Psoas muscle (tissue), 8 donors: ENCODE measurements around the gene TRAF3. TPM values are rescaled to one million over a fixed set of nuclear protein-coding genes. Genes with fewer than 3 reads are reported as not detected.
"Not testable (repeated sequence)": the region's sequence is repeated elsewhere in the genome, so short reads cannot be mapped to it uniquely, and the experiment has no call there.

ENCODE experiments used
- ATAC-seq, 4 donors: fragments of 200-7000 bp; cut with Tn5 transposase; one replicate each; pipeline ENCODE4 v1.9.1; 2020; ENCODE audit warnings: moderate library complexity in 3 of 4, mild to moderate bottlenecking in 2 of 4
- DNase-seq, 2 donors: peaks; one replicate each; pipeline ENCODE4 v3.0.0-alpha.2; 2020
- H3K27ac ChIP-seq: fragments of 200-600 bp; one replicate; pipeline ENCODE4 v1.8.0; 2022
- H3K27me3 ChIP-seq, 3 donors: fragments of 200-600 bp in 1 of 3; one replicate each; pipeline versions ENCODE4 v1.6.1 to v1.8.0; 2013 to 2022; ENCODE audit warnings: low read length in 2 of 3, mild to moderate bottlenecking in 2 of 3, moderate library complexity in 1 of 3; ENCODE audit not compliant: insufficient read depth in 3 of 3
- H3K36me3 ChIP-seq, 2 donors: fragments of 200-600 bp in 1 of 2; one replicate each; pipeline versions ENCODE4 v1.6.1 to v1.8.0; 2013 to 2022; ENCODE audit warnings: low read depth in 1 of 2, mild to moderate bottlenecking in 1 of 2, moderate library complexity in 1 of 2; ENCODE audit not compliant: insufficient read depth in 1 of 2
- H3K4me1 ChIP-seq: fragments of 200-600 bp; one replicate; pipeline ENCODE4 v1.8.0; 2022
- H3K4me3 ChIP-seq: fragments of 200-600 bp; one replicate; pipeline ENCODE4 v1.8.0; 2022; ENCODE audit warnings: mild to moderate bottlenecking
- H3K9me3 ChIP-seq: fragments of 200-600 bp; one replicate; pipeline ENCODE4 v1.8.0; 2022
- CTCF ChIP-seq: fragments of 200-600 bp; IDR thresholded peaks from one replicate; pipeline ENCODE4 v1.8.0; 2022; ENCODE audit warnings: antibody characterized with exemption
- whole genome bisulfite sequencing, 3 donors: extraction: QIAGEN DNeasy Blood & Tissue Kit; methylation state at CpG; one replicate each; pipeline versions ENCODE4 v1.1.6 to v1.1.7; 2013; 5-methylcytosine and 5-hydroxymethylcytosine counted together
- intact Hi-C, 2 donors: fragments of 100-400 bp; cut with DNase I; formaldehyde crosslinking; loops; one replicate each; pipeline versions ENCODE4 v1.11.0 to v1.14.2; 2022
- polyA plus RNA-seq, 3 donors: library from polyadenylated mRNA; stranded (reverse); fragments of 200-250 nt; gene quantifications; one replicate each; pipeline ENCODE4 v1.2.3, GENCODE V29; 2013
- total RNA-seq, 4 donors: library from RNA; stranded (reverse); fragmentation: NEBNext Ultra II Directional in 2 of 4; extraction: Animal tissue kit (Norgen Biotek cat#: 25700) in 2 of 4; gene quantifications; one replicate each; pipeline versions ENCODE4 v1.2.1 to v1.2.4, GENCODE V29; 2021 to 2023
- donor health status: healthy with polysubstance abuse.
- donor health status: DM: no; HTN: no; CAD: no; lungs with moderate emphysema.
- donor health status: Bipolar disorder and iron deficiency.
- donor health status: healthy.
- donor health status: DM: yes; HTN: yes; CAD: no.
- donor health status: DM: no; HTN: no; CAD: no.
- donor health status: DM: no; HTN: no; CAD: no.
- donor health status: DM: yes; HTN: yes; CAD: no.

TRAF3 gene
- total and polyA plus RNA-seq, 7 donors, result 3.3 to 16.3 (median 8.1) TPM

DNA sequence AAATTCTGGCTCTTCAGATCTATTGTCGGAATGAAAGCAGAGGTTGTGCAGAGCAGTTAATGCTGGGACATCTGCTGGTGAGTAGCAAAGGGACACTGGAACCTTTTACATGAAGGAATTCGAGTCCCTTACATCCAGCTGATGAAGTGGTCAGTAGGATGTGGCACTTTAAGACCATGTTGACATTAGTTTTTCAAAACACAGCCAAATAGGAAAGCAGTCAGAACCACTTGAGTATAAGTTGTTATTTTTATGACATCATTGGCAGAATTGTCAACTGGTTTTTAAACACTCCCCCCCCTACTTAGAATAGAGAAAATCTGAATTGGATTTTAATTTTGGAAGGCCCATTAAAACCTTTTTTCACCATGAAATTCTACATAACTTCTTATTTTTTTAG, 98.4 kb downstream of the TRAF3 start:
- TF ChIP-seq CTCF, result no peak
- intact Hi-C loops, result loop anchor here in 1 of 2 donors (5.0 kb wide), 1 partner anchor 53 kb away; no protein-coding TSS in a partner anchor
- WGBS, 3 donors, result 79 to 85% (median 80%) methylated on average over 2 of the region's 2 CpGs
- H3K4me1 ChIP-seq, result no peaks in the 10 kb centered on the region
- ATAC-seq (no peak), DNase-seq (no peak)
- H3K36me3 ChIP-seq, result peaks cover 0 to 48% of the 10 kb centered on the region in 2 donors
- H3K9me3 ChIP-seq, result no peaks in the 10 kb centered on the region
- H3K4me3 ChIP-seq, result no peak overlapping the region
- H3K27ac ChIP-seq, result no peak overlapping the region
- H3K27me3 ChIP-seq, result no peaks in the 10 kb centered on the region

GRCh38 chr14:102877511-102877910, 100.3 kb downstream of the TRAF3 start:
- not testable (repeated sequence) for H3K4me1 ChIP-seq, ATAC-seq, H3K9me3 ChIP-seq, DNase-seq, H3K27ac ChIP-seq, H3K27me3 ChIP-seq, H3K4me3 ChIP-seq
- peaks cover 0 to 36% of the 10 kb centered on the region in 2 donors for H3K36me3 ChIP-seq
- WGBS, 3 donors, result 95 to 98% (median 98%) methylated on average over 10 of the region's 10 CpGs
- intact Hi-C loops, result loop anchor here in 1 of 2 donors (5.0 kb wide), 1 partner anchor 55 kb away; no protein-coding TSS in a partner anchor

DNA sequence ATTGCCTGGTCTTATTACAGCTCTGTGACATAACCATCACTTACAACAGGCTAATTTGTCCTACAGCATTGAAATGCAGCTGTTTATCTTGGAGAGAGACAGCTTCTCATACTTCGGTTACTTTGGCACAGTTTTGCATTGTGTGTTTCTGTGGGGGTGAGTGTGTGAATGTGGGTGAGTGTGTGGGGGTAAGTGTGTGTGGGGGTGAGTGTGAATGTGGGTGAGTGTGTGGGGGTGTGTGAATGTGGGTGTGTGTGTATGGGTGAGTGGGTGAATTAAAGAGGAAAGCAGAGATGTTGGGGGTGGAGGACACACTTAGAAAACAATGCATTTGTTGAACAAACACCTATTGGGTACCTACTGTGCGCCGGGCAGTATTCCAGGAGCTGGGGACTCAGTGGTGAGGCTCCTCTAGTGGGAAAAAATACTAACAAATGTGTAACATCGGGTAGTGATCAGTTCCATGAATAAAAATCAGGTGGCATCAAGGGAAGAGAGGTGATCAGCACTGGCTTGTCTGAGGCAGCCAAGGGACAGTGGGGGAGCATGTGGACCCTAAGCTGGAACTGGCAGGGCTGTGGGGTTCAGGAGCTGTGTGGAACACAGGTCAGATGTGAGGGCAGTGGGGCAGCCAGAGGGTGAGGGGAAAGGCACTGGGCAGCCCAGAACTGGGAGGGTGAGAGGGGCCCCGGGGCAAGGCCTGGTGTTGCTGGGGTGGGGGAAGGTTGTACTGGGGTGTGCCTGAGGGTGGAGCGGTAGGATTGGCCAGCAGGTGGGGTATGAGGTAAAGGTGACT, 101.1 kb downstream of the TRAF3 start:
- H3K9me3 ChIP-seq, result no peaks in the 10 kb centered on the region
- no peak for ATAC-seq
- no peak overlapping the region for H3K4me3 ChIP-seq
- WGBS, 3 donors, result 83 to 89% (median 84%) methylated on average over 6 of the region's 6 CpGs
- peaks cover 13% of the 10 kb centered on the region for H3K4me1 ChIP-seq
- H3K27ac ChIP-seq, result no peak overlapping the region
- no peaks in the 10 kb centered on the region for H3K27me3 ChIP-seq
- intact Hi-C loops, result loop anchor here in 1 of 2 donors (5.0 kb wide), 1 partner anchor 56 kb away; no protein-coding TSS in a partner anchor
- H3K36me3 ChIP-seq, result peaks cover 0 to 29% of the 10 kb centered on the region in 2 donors
- no peak for DNase-seq
- TF ChIP-seq CTCF, result no peak

DNA sequence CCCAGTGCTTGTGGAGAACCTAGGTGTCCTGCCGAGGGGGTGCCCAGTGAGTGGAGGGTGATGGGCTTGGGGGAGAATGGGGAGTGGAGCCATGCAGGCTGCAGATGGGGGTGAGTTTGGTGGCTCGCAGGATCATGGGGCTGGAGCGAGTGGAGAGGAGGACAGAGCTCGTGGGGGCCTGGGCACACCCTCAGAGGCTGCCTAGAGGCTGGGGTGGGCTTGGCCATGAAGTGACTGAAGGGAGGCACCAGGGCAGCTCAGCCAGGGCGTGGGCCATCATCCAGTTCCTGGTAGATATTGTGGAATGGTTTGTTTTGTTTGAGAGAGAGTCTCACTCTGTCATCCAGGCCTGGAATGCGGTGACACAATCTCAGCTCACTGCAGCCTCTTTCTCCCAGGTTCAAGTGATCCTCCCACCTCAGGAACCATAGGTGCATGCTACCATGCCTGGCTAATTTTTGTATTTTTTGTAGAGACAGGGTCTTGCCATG, 101.8 kb downstream of the TRAF3 start:
- 88 to 98% (median 95%) methylated on average over 6 of the region's 6 CpGs for WGBS, 3 donors
- intact Hi-C loops, result loop anchor here in 1 of 2 donors (5.0 kb wide), 1 partner anchor 57 kb away; no protein-coding TSS in a partner anchor
- peaks cover 0 to 26% of the 10 kb centered on the region in 2 donors for H3K36me3 ChIP-seq
- no peak overlapping the region for H3K27ac ChIP-seq
- no peak overlapping the region for H3K4me3 ChIP-seq
- H3K9me3 ChIP-seq, result no peaks in the 10 kb centered on the region
- H3K27me3 ChIP-seq, result no peaks in the 10 kb centered on the region
- no peak for ATAC-seq
- DNase-seq, result no peak
- TF ChIP-seq CTCF, result no peak
- peaks cover 13% of the 10 kb centered on the region for H3K4me1 ChIP-seq

DNA sequence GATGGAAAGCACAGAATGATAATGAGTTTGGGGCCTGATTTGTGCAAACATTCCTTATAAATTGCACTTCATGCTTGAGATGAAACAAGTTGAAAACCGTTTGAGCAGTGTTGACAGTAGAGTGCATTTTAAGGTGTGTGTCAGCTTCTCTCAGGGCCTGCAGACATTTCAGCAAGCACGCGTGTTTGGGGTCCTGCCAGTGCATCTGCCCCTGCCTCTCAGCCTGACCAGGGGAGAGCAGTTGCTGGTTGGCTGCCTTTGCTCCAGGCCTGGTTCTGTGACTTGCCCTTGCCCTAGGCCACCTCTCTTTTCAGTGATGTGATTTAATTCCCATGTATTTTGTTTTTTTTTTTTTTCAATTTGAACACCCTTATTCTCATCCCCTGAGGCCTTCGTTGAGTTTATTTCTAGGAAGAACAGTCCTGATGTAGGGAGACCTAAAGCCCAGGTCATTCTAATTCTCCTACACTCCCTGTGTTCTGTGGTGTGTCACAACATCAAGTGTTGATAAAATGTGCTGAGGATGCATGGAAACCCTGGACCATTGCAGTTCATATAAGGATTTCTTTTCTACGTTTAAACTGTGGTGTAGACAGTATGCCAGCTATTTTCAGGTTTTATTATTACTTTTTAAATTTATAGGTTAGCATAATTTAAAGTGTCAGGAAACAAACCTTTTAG, 105.1 kb downstream of the TRAF3 start:
- H3K27me3 ChIP-seq, result no peaks in the 10 kb centered on the region
- intact Hi-C loops, result no loop called here
- peak; percentile 53 to 85 for DNase-seq
- peak; percentile 91 to 97 (median 94) for ATAC-seq
- TF ChIP-seq CTCF, result no peak
- H3K9me3 ChIP-seq, result no peaks in the 10 kb centered on the region
- WGBS, 3 donors, result 33 to 36% (median 35%) methylated on average over 5 of the region's 5 CpGs
- peaks cover 0 to 19% of the 10 kb centered on the region in 2 donors for H3K36me3 ChIP-seq
- peak overlapping the region; percentile 71 for H3K27ac ChIP-seq
- peaks cover 13% of the 10 kb centered on the region for H3K4me1 ChIP-seq
- H3K4me3 ChIP-seq, result no peak overlapping the region
